ENCODE results near the gene MADD.
"Not testable (repeated sequence)": the region's sequence is repeated elsewhere in the genome, so short reads cannot be mapped to it uniquely, and the experiment has no call there.

The MADD gene

DNA sequence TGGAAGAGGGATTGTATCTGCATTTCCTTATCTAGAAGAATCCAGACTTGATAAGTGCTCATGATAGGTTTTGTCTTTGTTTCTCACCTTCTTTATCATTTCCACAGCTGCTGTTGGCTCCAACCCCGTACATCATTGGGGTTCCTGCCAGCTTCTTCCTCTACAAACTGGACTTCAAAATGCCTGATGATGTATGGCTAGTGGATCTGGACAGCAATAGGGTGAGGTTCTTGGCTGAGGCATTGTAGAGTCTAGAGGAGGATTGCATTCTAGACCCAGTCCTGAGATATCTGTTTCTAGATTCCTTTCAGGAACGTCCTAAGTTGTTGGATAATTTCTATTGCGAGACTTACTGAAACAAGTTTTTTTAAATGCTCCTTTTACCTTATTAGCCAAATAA is 8.1 kb downstream of the MADD start:
- no peak for DNase-seq

- DNase-seq = no peak
These were observed 8.8 kb downstream of the MADD start for GRCh38 chr11:47278769-47279168.

DNA sequence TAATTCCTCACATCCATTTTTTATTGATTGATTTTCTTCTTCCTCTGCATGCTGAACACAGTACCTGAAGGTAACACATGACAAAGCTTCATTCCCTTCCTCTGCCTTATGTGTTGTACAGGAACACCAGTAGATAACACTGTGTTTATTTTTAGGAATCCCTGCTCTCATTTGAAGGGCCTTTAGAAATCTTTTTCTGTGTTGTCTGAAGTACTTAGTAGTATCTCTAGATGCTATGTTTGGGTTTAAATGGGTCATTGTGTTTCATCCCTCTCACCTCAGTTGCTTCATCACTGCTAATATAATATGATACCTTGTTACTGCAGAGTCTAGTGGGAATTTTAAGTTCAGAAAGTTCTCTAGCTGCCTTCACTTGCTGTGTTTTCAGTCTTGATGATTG is 10.2 kb downstream of the MADD start:
- no peak for DNase-seq

DNA sequence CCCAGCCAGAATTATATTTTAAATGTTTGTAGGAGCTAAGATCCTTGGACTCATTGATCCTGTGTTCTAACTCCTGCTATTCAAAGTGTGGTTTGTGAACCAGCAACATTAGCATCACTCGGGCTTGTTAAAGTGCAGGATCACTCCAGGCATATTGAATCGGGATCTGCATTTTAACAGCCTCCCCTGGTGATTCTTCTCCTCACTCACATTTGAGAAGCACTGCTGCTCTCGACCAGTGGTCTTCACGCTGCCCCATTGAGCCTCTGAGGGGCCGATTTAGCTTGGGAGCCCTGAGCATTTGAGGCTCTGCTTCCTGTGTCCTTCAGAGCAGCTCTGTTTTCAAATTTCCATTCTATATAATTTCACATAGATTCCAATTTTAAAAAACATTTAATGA is 10.9 kb downstream of the MADD start:
- DNase-seq = no peak

GRCh38 chr11:47282462-47282861 is 12.5 kb downstream of the MADD start:
- no peak for DNase-seq

GRCh38 chr11:47284151-47284550 is 14.2 kb downstream of the MADD start:
- no peak for DNase-seq

DNA sequence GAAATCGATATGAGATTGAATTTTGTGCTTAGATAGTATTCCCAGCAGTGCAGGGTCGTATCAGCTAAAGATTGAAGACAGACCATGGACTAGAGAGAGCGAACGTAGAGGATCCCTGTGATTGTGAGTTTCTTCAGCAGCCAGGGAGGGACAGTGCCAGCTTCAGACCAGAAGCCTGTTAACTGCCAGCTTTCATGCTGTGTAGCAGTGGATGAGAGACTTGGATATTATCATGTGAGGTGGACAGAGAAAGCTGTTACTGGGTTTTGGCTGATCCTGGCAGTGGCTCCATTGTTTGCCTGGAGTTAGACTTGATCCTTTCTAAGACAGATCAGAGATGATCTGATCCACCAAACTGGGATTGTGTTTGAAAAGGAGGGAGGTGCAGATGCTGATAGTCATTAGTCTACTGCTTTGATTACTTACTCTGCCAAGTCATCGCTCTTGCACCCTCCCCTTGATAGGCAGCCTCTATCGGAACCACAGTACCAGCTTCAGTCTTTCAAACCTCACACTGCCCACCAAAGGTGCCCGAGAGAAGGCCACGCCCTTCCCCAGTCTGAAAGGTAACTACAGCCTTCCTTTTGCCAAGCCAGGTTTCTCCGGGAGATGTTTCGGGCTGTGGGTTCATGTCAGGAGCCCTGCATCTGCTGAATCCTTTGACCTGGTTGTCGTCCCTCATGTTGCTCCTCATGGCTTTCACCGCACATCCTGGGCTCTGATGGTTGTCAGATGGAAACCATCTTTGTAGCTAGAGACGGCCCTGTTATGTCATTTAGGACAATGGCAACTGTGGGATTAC is 16.2 kb downstream of the MADD start:
- DNase-seq = no peak

GRCh38 chr11:47288066-47288465 is 18.1 kb downstream of the MADD start:
- DNase-seq = no peak

DNA sequence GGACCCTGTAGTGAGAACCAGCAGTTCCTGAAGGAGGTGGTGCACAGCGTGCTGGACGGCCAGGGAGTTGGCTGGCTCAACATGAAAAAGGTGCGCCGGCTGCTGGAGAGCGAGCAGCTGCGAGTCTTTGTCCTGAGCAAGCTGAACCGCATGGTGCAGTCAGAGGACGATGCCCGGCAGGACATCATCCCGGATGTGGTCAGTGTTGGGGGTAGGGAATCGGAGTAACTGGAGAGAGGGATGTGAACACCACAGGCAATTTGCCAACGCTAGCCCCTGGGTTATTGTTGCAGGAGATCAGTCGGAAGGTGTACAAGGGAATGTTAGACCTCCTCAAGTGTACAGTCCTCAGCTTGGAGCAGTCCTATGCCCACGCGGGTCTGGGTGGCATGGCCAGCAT is 19.9 kb downstream of the MADD start:
- DNase-seq = no peak

DNA sequence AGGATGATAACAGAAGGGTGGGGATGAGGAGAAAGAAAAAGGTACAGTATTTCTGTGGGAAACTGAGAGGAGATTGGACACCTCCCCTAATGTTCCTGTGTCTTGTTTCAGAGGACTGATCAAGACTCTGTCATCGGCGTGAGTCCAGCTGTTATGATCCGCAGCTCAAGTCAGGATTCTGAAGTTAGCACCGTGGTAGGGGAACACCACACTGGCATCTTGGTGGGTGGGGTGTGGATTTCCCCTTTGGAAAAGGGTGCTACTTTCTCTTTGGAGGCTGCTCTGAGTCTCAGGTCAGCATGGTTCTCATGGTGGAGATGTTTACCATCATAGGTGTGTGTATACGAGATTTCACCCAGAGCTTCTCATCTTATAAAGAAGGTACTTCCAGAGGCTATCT is 25.5 kb downstream of the MADD start:
- no peak for DNase-seq

DNA sequence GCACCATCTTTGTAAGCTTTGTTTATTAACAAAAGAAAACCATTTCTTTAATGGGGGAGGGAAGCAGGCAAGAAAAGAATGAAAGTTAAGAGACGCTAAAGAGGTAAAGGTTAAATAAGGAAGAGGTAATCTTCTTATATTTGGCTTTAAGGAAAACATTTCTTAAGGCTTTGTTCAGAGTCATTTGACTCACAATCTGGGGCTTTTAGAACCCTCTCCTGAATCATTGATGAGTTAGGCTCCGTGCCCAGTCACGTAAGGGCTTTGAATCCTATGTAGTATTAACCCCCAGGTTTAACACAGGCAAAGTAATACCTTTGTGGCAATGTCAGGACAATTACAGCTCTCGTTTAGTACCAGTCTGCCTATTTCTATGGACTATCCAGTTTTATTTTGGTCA is 26.1 kb downstream of the MADD start:
- no peak for DNase-seq

GRCh38 chr11:47299078-47299477 is 29.1 kb downstream of the MADD start:
- DNase-seq = no peak

GRCh38 chr11:47302853-47303252 is 32.9 kb downstream of the MADD start:
- no peak for DNase-seq

DNA sequence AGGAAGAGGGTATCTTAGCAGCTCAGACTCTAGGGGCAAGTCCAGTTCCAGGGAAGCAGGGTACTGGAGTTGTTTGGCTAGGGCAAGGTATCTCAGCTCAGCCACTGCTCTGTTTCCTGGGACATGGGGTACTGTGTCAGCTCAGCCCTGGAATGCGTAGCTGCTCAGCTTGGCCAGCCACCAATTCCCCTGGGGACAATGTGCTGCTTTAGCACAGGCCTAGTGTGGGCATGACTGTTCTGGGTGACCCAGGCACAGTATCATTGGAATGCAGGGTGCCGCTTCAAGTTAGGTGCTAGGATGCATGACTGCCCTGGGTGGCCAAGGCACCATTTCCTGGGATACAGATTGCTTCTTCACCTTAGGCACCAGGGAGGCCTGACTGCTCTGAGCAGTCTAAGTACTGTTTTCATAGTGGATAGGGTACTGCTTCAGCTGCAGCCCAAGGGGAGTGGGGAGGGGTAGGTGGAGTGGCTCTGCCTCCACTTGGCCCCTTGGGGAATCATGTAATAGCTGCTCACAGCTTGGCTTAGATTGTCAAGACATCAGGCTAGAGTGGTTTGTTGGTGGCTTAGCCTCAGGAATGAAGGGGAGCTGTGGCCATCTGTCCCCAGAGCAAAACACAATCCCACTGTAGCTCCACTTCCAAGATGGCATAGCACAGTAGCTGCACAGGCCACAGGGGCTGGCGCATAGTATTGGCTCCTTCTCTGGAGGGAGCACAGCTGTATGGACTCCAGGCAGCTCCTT is 36.0 kb downstream of the MADD start:
- DNase-seq = no peak

- DNase-seq = no peak
These were observed 36.5 kb downstream of the MADD start for GRCh38 chr11:47306484-47306844.

DNA sequence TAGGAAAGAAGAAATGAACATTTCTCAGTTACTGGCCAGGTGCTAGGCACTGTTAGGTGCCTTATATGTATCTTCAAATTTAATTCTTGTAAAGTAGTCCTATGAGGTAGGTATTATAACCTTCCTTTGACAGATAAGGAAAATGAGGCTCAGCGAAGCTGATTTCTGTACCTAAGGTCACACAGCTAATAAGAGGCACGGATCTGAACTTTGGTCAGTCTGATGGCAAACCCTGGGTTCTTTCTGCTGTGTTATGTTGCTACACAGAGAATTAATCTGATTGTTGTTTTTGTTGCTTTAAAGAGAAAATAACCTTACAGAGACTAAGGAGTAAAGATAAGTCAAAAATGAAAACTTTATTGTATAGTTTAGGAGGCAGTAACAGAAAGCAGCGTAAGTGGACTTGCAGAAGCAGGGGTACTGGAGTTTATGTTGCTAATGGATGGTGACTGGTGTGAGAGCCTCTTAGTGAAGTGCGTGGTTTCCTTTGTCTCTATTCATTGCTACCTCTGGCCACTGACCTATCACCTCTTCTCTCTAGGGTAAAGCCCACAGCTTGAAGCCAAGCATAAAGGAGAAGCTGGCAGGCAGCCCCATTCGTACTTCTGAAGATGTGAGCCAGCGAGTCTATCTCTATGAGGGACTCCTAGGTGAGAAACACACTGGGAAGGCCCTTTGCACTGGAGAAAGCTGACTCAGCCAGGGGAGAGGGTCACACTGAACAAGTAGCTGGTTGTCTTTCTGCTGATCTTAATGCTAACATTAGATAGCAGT is 38.3 kb downstream of the MADD start:
- no peak for DNase-seq

DNA sequence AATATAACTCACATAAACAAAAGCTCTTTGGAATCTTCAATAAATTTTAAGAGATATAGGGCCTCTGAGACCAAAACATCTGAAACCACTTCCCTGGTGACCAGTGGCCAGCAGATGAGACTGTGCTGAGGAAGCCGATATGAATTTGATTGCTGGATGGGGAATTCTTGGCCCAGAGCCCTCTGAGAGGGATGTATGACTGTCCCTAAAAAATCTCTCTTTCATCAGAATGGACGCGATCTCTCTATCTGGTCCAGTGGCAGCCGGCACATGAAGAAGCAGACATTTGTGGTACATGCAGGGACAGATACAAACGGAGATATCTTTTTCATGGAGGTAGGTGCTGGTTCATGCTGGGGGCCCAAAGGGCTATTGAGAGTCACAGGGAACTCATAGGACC is 45.1 kb downstream of the MADD start:
- DNase-seq = no peak

DNA sequence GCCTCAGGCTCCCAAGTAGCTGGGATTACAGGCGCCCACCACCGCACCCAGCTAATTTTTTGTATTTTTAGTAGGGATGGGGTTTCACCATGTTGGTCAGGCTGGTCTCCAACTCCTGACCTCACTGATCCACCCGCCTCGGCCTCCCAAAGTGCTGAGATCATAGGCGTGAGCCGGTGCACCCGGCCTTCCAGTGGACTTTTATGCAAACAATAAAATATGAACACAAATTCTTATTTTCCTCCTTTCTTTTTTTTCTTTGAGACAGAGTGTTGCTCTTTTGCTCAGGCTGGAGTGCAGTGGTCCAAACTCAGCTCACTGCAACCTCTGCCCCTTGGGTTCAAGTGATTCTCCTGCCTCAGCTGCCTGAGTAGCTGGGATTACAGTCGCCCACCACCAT is 46.6 kb downstream of the MADD start:
- DNase-seq = not testable (repeated sequence)

DNA sequence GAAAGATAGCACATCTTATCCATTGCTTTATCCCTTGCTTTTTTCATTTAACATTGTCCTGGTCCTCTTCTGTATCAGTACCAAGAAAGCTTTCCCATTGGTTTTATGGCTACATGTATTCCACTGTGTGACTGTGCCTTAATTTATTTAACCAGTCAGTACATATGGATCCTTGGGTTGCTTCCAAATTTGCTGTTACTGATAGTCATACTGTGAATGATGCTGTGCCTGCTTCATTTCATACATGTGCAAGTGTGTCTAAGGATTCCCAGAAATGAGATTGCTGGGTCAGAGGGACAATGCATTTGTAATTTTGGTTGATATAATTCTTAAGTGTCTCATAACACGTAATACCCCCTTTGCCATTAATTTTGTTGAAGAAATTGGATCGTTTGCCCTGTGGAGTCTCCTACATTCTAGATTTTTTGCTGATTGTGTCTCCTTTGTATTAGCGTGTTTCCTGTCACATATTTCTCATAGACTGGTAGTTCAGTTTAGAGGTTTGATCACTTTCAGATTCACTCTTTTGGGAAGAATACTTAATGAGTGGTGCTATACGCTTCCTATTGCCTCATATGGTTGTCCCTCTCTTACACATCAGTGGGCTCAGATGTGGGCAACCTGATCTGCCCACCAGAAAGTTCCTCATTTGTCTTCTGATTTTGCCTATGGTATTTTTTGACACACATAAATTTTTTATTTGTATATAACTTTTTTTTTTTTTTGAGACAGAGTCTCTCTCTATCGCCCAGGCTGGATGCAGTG is 47.3 kb downstream of the MADD start:
- no peak for DNase-seq

DNA sequence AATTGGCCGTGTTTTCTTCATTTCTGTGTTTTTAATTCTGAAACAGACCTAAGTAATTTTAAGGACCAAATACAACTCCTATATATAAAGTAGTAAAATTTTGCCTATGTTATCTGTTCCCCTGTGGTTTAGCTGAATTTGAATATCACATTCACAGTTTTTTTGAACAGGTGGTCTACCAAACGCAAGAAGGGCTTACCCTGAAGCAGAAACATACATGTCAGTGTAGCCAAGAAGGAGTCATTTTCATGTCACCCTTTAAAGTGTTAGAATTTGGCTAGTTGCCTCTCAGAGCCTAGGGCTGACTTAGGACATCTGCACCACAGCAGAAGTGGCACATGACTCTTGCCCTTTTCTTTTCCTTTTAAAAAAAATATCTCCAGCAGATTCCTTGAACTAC is 48.2 kb downstream of the MADD start:
- no peak for DNase-seq

- no peak for DNase-seq
These were observed 54.6 kb downstream of the MADD start for GRCh38 chr11:47324520-47324919.

DNA sequence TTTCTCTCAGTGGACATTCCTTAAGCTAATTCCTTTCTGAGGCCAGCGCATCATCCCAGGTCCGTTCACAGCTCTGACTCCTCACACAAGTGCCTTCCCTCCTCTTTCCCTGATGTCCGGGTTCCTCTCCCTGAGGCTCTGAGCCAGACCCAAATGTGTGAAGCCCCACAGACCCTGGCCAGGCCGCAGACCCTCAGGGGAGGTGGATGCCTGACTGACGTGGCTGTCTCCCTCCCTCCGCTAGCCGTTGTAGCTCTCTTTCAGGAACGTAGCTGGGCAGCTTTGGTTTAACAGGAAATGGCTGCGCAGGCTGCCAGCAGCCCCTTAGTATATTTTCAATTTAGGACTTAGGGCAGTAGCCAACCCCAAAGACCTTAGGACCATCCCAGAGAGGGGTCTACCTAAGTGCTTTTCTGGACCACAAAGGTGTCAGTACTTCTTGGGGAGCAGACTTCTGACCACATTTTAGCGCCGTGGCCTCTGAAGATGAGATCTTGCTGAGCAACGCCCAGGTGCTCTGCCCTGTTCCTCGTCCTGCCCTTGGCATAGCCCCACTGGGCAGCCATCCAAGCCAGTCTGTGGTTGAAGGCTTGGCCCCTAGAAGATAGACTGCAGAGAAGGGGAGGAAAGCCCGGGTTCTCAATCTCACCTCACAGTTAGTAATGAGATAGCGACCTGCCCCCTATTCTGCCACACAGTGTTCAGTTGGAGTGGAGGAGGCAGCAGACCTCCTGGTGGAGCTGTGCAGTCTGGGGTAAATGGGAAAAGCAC is 55.5 kb downstream of the MADD start:
- DNase-seq = no peak

All from activated CD4-positive, alpha-beta T cell treated with anti-CD3 and anti-CD28 coated beads, Interleukin-2, Interleukin-6, amounts not matched to agents 100 ng/mL and 50 ng/mL, durations not matched to agents 16 hours and 8 hours (primary cell).